GM12878 (cell line): ENCODE measurements around the gene AGAP1.

Source experiments
- CEBPB ChIP-seq, 2 experiments: fragments of 150-350 bp in 1 of 2; IDR thresholded peaks; 2 replicates each; pipeline ENCODE4 v1.6.1; 2012 to 2014; ENCODE audit warnings: low read depth in 2 of 2, low read length in 2 of 2, borderline replicate concordance in 1 of 2, inconsistent platforms in 1 of 2
- MXI1 ChIP-seq: fragments of 150-350 bp; IDR thresholded peaks from 2 replicates; pipeline ENCODE4 v1.6.1; 2011; ENCODE audit warnings: low read depth, mild to moderate bottlenecking, inconsistent platforms, low read length, improper control_type of control experiment
- PAX5 ChIP-seq: IDR thresholded peaks from 2 replicates; pipeline ENCODE4 v1.6.1; 2011; ENCODE audit warnings: low read depth, low read length, borderline replicate concordance
- RELA ChIP-seq: fragments of 450-650 bp; IDR thresholded peaks from 2 replicates; pipeline ENCODE4 v1.8.0; 2014; ENCODE audit warnings: borderline replicate concordance; ENCODE audit not compliant: partially characterized antibody
- RFX5 ChIP-seq: IDR thresholded peaks from 2 replicates; pipeline ENCODE4 v1.6.1; 2011; ENCODE audit warnings: low read depth, low read length, improper control_type of control experiment
- SP1 ChIP-seq: IDR thresholded peaks from one replicate; pipeline ENCODE4 v1.6.1; 2011; ENCODE audit warnings: low read depth, low read length
- TAF1 ChIP-seq: IDR thresholded peaks from 2 replicates; pipeline ENCODE4 v1.6.1; 2011; ENCODE audit warnings: mild to moderate bottlenecking, low read depth, low read length, borderline replicate concordance
- YY1 ChIP-seq: IDR thresholded peaks from 2 replicates; pipeline ENCODE4 v1.6.1; 2011; ENCODE audit warnings: low read depth, mild to moderate bottlenecking, low read length
- ZNF274 ChIP-seq: IDR thresholded peaks from one replicate; pipeline ENCODE4 v1.8.0; 2011; ENCODE audit not compliant: insufficient read length, insufficient read depth
- TF ChIP-seq, protein P1 (sequence below), 3 experiments: IDR thresholded peaks in 2 of 3; conservative IDR thresholded peaks in 1 of 3; 2 replicates each; pipeline ENCODE4 v1.5.1; 2011; ENCODE audit warnings: low read depth in 3 of 3, low read length in 3 of 3, mild to moderate bottlenecking in 3 of 3, control low read depth in 2 of 3, moderate library complexity in 2 of 3, inconsistent platforms in 1 of 3, mixed read lengths in 1 of 3; ENCODE audit not compliant: control insufficient read depth in 2 of 3, insufficient read depth in 1 of 3; ENCODE audit errors: extremely low read depth in 1 of 3
- TF ChIP-seq, protein P2 (sequence below): IDR thresholded peaks from 2 replicates; pipeline ENCODE4 v1.6.1; 2011; ENCODE audit warnings: low read depth, low read length, improper control_type of control experiment, borderline replicate concordance
- TF ChIP-seq, protein P3 (sequence below): IDR thresholded peaks from 2 replicates; pipeline ENCODE4 v1.6.1; 2012; ENCODE audit warnings: low read depth, low read length, improper control_type of control experiment

- TF ChIP-seq RFX5: no peak
- TF ChIP-seq CEBPB (IDR thresholded peaks at IDR 0.05; ENCODE audit: borderline replicate concordance in 1 of 2, low read depth in 2 of 2, low read length in 2 of 2): no peak
- TF ChIP-seq MXI1: no peak
- TF ChIP-seq PAX5: no peak
- no peak for TF ChIP-seq RELA
- TF ChIP-seq, protein P1, sequence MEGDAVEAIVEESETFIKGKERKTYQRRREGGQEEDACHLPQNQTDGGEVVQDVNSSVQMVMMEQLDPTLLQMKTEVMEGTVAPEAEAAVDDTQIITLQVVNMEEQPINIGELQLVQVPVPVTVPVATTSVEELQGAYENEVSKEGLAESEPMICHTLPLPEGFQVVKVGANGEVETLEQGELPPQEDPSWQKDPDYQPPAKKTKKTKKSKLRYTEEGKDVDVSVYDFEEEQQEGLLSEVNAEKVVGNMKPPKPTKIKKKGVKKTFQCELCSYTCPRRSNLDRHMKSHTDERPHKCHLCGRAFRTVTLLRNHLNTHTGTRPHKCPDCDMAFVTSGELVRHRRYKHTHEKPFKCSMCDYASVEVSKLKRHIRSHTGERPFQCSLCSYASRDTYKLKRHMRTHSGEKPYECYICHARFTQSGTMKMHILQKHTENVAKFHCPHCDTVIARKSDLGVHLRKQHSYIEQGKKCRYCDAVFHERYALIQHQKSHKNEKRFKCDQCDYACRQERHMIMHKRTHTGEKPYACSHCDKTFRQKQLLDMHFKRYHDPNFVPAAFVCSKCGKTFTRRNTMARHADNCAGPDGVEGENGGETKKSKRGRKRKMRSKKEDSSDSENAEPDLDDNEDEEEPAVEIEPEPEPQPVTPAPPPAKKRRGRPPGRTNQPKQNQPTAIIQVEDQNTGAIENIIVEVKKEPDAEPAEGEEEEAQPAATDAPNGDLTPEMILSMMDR (IDR thresholded peaks at IDR 0.05 in 2 of 3, conservative IDR thresholded peaks at IDR 0.05 in 1 of 3; ENCODE audit: control insufficient read depth in 2 of 3, extremely low read depth in 1 of 3, insufficient read depth in 1 of 3, low read depth in 3 of 3, low read length in 3 of 3): no peak
- no peak for TF ChIP-seq TAF1
- TF ChIP-seq, protein P2, sequence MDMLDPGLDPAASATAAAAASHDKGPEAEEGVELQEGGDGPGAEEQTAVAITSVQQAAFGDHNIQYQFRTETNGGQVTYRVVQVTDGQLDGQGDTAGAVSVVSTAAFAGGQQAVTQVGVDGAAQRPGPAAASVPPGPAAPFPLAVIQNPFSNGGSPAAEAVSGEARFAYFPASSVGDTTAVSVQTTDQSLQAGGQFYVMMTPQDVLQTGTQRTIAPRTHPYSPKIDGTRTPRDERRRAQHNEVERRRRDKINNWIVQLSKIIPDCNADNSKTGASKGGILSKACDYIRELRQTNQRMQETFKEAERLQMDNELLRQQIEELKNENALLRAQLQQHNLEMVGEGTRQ: no peak
- TF ChIP-seq SP1: no peak
- TF ChIP-seq YY1: no peak
- TF ChIP-seq, protein P3, sequence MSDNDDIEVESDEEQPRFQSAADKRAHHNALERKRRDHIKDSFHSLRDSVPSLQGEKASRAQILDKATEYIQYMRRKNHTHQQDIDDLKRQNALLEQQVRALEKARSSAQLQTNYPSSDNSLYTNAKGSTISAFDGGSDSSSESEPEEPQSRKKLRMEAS: no peak
- TF ChIP-seq ZNF274: no peak
These were observed 7.1 kb upstream of the AGAP1 start for GRCh38 chr2:235486729-235487128.
